K562 (cell line): ENCODE results near the gene C19orf47. TPM values are rescaled to one million over a fixed set of nuclear protein-coding genes. Genes with fewer than 3 reads are reported as not detected.

Source experiments
- ETV6 ChIP-seq, 3 experiments: fragments of 150-350 bp in 1 of 3; sonication (generic) in 1 of 3; formaldehyde crosslinking in 1 of 3; IDR thresholded peaks; 2 replicates each; pipeline versions ENCODE4 v1.6.1 to v1.8.0; 2014 to 2022; ENCODE audit warnings: borderline replicate concordance in 2 of 3, low read depth in 2 of 3, antibody characterized with exemption in 1 of 3, low read length in 1 of 3, mild to moderate bottlenecking in 1 of 3, missing genetic modification reagents in 1 of 3
- HDAC6 ChIP-seq: IDR thresholded peaks from 2 replicates; pipeline ENCODE4 v1.6.1; 2012; ENCODE audit warnings: low read depth, mild to moderate bottlenecking, control low read depth, inconsistent platforms, low read length, moderate library complexity
- TARDBP ChIP-seq: fragments of 450-650 bp; IDR thresholded peaks from 2 replicates; pipeline ENCODE4 v1.6.1; 2016
- TCF7L2 ChIP-seq: fragments of 150-350 bp; IDR thresholded peaks from 2 replicates; pipeline ENCODE4 v1.6.1; 2016; ENCODE audit warnings: low read depth, mild to moderate bottlenecking, low read length, moderate library complexity
- polyA plus RNA-seq, 8 experiments: library from polyadenylated mRNA; depleted of rRNA in 4 of 8; stranded (reverse) in 5 of 8; unstranded in 3 of 8; fragments of >200 nt; fragmentation: Nextera tagmentation in 2 of 8; fragmentation: Illumina TruSeq in 1 of 8; extraction: Ambion mirVana in 2 of 8; extraction: Trizol in 1 of 8; gene quantifications; 2 replicates each; pipeline versions ENCODE4 v1.2.1 to v1.2.3, GENCODE V29; 2011 to 2014; ENCODE audit warnings: inconsistent platforms in 1 of 8, missing spikeins in 1 of 8
- total RNA-seq, 7 experiments: library from RNA; depleted of rRNA in 6 of 7; stranded (reverse); fragments of >200 nt in 6 of 7; fragmentation: Illumina TruSeq in 2 of 7; extraction: Trizol in 2 of 7; gene quantifications; 2 replicates each; pipeline versions ENCODE4 v1.2.1 to v1.2.3, GENCODE V29; 2011 to 2021; ENCODE audit warnings: low replicate concordance in 1 of 7
- TF ChIP-seq, protein P1 (sequence below): fragments of 450-650 bp; IDR thresholded peaks from 2 replicates; pipeline ENCODE4 v1.6.1; 2016; ENCODE audit warnings: low read depth

The C19orf47 gene
- total and polyA plus RNA-seq, 9 of the 15 experiments (the other 6 are each of a cell fraction or from before 2014, with no cell fraction given): 0.08 to 26.1 (median 14.7) TPM

GRCh38 chr19:40273469-40274360 is 74.5 kb downstream of the C19orf47 start (continued):
- TF ChIP-seq, protein P1, sequence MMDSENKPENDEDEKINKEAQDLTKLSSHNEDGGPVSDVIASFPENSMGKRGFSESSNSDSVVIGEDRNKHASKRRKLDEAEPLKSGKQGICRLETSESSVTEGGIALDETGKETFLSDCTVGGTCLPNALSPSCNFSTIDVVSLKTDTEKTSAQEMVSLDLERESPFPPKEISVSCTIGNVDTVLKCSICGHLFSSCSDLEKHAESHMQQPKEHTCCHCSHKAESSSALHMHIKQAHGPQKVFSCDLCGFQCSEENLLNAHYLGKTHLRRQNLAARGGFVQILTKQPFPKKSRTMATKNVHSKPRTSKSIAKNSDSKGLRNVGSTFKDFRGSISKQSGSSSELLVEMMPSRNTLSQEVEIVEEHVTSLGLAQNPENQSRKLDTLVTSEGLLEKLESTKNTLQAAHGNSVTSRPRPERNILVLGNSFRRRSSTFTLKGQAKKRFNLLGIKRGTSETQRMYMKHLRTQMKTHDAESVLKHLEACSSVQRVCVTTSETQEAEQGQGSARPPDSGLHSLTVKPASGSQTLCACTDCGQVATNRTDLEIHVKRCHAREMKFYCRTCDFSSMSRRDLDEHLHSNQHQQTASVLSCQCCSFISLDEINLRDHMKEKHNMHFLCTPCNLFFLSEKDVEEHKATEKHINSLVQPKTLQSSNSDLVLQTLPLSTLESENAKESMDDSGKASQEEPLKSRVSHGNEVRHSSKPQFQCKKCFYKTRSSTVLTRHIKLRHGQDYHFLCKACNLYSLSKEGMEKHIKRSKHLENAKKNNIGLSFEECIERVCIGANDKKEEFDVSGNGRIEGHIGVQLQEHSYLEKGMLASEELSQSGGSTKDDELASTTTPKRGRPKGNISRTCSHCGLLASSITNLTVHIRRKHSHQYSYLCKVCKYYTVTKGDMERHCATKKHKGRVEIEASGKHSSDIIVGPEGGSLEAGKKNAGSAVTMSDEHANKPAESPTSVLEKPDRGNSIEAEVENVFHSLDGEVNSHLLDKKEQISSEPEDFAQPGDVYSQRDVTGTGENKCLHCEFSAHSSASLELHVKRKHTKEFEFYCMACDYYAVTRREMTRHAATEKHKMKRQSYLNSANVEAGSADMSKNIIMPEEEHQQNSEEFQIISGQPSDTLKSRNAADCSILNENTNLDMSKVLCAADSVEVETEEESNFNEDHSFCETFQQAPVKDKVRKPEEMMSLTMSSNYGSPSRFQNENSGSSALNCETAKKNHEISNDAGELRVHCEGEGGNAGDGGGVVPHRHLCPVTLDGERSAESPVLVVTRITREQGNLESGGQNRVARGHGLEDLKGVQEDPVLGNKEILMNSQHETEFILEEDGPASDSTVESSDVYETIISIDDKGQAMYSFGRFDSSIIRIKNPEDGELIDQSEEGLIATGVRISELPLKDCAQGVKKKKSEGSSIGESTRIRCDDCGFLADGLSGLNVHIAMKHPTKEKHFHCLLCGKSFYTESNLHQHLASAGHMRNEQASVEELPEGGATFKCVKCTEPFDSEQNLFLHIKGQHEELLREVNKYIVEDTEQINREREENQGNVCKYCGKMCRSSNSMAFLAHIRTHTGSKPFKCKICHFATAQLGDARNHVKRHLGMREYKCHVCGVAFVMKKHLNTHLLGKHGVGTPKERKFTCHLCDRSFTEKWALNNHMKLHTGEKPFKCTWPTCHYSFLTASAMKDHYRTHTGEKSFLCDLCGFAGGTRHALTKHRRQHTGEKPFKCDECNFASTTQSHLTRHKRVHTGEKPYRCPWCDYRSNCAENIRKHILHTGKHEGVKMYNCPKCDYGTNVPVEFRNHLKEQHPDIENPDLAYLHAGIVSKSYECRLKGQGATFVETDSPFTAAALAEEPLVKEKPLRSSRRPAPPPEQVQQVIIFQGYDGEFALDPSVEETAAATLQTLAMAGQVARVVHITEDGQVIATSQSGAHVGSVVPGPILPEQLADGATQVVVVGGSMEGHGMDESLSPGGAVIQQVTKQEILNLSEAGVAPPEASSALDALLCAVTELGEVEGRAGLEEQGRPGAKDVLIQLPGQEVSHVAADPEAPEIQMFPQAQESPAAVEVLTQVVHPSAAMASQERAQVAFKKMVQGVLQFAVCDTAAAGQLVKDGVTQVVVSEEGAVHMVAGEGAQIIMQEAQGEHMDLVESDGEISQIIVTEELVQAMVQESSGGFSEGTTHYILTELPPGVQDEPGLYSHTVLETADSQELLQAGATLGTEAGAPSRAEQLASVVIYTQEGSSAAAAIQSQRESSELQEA: peak; percentile 79
- no peak for TF ChIP-seq HDAC6
- TF ChIP-seq TCF7L2: no peak
- no peak for TF ChIP-seq ETV6 (IDR thresholded peaks at IDR 0.05; ENCODE audit: borderline replicate concordance in 1 of 2, low read depth in 2 of 2, low read length in 1 of 2)
- 0 out of 2 replicates have a peak, but pooled peaks have one; percentile 12 for TF ChIP-seq ETV6 (CRISPR knock-in tag; IDR thresholded peaks at IDR 0.05; ENCODE audit: borderline replicate concordance)
- TF ChIP-seq TARDBP: no peak
